Measurements from ENCODE around the gene SCRG1.

DNA sequence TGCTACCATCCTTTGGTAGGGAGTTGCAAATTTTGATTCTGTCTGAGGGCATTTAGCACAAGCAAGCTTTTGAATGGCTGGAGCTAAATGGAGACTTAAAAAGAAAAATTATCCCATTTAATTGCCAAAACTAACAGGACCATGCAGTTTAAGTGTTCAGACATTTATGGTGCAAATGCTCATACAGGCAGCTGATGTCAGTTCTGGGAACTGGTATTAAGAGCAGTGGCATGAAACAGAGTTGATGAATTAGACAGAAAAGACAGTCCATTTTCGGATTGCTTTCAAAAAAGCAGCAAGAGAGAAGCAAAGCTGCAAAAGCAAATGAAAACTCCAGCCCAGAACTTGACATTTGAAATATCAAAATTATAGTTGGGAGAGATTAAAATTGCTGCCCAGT is 1.3 kb downstream of the SCRG1 start:
- TF ChIP-seq EZH2 (IDR thresholded peaks at IDR 0.05; ENCODE audit: insufficient read depth, low read length), result no peak
- TF ChIP-seq, protein P1, sequence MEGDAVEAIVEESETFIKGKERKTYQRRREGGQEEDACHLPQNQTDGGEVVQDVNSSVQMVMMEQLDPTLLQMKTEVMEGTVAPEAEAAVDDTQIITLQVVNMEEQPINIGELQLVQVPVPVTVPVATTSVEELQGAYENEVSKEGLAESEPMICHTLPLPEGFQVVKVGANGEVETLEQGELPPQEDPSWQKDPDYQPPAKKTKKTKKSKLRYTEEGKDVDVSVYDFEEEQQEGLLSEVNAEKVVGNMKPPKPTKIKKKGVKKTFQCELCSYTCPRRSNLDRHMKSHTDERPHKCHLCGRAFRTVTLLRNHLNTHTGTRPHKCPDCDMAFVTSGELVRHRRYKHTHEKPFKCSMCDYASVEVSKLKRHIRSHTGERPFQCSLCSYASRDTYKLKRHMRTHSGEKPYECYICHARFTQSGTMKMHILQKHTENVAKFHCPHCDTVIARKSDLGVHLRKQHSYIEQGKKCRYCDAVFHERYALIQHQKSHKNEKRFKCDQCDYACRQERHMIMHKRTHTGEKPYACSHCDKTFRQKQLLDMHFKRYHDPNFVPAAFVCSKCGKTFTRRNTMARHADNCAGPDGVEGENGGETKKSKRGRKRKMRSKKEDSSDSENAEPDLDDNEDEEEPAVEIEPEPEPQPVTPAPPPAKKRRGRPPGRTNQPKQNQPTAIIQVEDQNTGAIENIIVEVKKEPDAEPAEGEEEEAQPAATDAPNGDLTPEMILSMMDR (IDR thresholded peaks at IDR 0.05; ENCODE audit: insufficient read depth, low read depth, low read length), result no peak

Measured in astrocyte (in vitro differentiated cells and primary cell).